ENCODE results near the gene IL13. TPM values are rescaled to one million over a fixed set of nuclear protein-coding genes. Genes with fewer than 3 reads are reported as not detected.

IL13 gene
- total RNA-seq, 1 donor from 2014 or later = 0.75 TPM

DNA sequence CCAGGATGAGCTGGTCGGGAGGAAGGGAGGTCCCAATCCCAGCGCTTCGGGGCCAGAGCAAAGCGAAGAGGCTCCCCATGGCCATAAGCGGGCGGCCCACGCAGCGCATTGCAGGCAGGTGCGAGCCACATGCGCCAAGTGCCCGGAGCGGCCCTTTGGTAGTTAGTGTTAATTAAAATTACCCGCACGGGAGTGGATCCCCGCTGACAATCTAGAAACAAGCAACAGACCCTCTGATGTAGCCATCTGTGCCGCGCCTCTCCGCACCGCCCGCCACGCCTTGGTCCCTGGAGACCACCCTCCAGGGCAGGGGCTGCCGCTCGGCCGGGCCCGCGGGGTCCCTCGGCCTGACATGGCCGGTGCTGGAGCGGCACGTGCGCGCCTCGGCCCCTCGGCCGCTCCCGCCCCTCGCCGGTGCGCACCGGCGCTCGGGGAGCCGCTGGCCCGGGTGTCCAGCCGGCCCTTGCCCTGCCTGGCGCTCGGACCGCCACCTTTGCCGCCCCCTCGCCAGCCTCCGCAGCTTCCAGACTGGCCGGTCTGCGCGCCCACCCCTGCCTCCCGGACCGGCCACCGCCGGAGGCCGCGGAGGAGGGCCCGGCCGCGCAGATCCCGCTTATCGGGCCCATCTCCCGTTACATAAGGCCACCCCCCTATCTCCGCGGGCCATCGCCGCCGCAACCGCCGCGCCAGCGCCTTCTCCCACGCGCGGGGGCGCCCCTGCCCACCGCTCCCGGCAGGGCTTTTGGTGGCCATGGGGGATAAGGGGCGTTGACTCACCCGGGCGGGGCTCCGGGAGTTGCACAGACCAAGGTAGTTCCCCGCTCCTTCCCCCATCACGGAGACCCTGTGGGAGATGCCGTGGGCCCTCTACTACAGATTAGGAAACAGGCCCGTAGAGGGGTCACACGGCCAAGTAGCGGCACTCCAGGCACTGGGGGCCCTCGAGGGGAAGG, 1.9 kb upstream of the IL13 start:
- intact Hi-C loops (cut with micrococcal nuclease) = loop anchor here (5.0 kb wide), 2 partner anchors 36 to 161 kb away; no protein-coding TSS in a partner anchor
- ATAC-seq (ENCODE audit: low read depth) (peak; percentile 54), DNase-seq (peak; percentile 20)
- Mint-ChIP-seq H3K27ac (no peak overlapping the region), H3K36me3 (ENCODE audit: low read depth) (no peaks in the 10 kb centered on the region), H3K27me3 (peaks cover 21% of the 10 kb centered on the region), H3K4me3 (peak overlapping the region; percentile 60), H3K9me3 (no peaks in the 10 kb centered on the region), H3K4me1 (peaks cover 12% of the 10 kb centered on the region)
- CTCF ChIA-PET = no interaction called here
- TF ChIP-seq, protein P1, sequence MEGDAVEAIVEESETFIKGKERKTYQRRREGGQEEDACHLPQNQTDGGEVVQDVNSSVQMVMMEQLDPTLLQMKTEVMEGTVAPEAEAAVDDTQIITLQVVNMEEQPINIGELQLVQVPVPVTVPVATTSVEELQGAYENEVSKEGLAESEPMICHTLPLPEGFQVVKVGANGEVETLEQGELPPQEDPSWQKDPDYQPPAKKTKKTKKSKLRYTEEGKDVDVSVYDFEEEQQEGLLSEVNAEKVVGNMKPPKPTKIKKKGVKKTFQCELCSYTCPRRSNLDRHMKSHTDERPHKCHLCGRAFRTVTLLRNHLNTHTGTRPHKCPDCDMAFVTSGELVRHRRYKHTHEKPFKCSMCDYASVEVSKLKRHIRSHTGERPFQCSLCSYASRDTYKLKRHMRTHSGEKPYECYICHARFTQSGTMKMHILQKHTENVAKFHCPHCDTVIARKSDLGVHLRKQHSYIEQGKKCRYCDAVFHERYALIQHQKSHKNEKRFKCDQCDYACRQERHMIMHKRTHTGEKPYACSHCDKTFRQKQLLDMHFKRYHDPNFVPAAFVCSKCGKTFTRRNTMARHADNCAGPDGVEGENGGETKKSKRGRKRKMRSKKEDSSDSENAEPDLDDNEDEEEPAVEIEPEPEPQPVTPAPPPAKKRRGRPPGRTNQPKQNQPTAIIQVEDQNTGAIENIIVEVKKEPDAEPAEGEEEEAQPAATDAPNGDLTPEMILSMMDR (IDR thresholded peaks at IDR 0.05) = no peak
- POLR2A ChIA-PET = no interaction called here

DNA sequence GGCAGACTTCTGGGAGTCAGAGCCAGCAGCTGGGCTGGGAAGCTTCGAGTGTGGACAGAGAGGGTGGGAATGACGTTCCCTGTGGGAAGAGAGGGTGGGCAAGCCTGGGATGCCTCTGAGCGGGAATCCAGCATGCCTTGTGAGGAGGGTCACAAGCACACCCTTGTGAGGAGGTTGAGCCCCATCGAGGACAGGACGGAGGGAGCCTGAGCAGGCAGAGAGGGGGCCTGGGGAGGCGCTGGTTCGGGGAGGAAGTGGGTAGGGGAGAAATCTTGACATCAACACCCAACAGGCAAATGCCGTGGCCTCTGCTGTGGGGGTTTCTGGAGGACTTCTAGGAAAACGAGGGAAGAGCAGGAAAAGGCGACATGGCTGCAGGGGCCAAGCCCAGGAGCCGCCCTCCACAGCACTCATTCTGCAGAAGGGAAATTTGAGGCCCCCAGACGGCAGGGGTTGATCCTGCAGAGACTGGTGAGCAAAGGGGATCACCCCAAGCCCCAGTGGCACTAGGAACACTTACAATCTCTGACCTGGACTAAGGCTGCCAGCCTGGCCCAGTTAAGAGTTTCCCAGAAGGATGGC, 1.1 kb upstream of the IL13 start:
- H3K27ac Mint-ChIP-seq = no peak overlapping the region
- H3K9me3 Mint-ChIP-seq = no peaks in the 10 kb centered on the region
- H3K4me1 Mint-ChIP-seq = peaks cover 20% of the 10 kb centered on the region
- H3K36me3 Mint-ChIP-seq (ENCODE audit: low read depth) = no peaks in the 10 kb centered on the region
- intact Hi-C loops (cut with micrococcal nuclease) = loop anchor here (5.0 kb wide), 2 partner anchors 35 to 160 kb away; no protein-coding TSS in a partner anchor
- H3K4me3 Mint-ChIP-seq = peak overlapping the region; percentile 11
- TF ChIP-seq, protein P1 (IDR thresholded peaks at IDR 0.05) = no peak
- CTCF ChIA-PET = no interaction called here
- POLR2A ChIA-PET = no interaction called here
- DNase-seq (no peak), ATAC-seq (ENCODE audit: low read depth) (no peak)
- H3K27me3 Mint-ChIP-seq = peaks cover 21% of the 10 kb centered on the region

DNA sequence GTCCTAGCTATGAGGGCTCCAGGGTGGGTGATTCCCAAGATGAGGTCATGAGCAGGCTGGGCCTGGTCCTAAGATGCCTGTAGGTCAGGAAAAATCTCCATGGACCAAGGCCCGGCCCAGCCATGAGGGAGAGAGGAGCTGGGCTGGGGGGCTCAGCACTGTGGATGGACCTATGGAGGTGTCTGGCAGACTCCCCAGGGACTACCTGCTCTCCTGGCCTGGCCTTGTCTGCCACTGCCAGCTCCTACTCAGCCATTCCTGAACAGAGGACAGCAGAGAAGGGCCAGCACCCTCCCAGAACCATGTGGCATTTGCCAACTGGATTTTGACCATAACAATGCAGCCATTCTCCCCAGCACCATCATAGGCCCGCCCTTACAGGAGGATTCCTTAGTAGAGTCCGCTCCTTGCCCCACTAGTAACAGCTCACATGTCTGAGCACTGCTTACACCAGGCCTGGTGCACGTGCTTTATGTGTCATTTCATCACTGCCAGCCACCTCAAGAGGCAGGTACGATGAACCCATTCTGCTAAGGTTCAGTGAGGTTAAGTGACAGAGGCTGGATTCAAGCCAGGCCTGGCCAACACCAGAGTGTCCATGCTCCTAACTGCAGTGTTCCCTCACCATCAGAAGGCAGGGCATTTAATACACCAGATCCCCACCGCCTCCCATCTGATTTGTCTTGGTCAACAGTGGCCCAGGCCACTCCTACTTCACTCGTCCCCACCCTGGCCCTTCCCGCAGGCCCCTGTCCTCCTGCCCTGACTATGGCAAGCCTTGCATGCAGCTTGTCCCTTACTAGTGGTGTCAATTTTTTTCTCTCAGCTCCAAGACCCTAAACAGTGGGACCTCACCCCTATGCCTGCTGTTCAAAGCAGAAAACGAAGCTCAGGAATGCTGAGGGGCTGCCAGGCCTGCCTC, 669 bp downstream of the IL13 start:
- CTCF ChIA-PET = no interaction called here

DNA sequence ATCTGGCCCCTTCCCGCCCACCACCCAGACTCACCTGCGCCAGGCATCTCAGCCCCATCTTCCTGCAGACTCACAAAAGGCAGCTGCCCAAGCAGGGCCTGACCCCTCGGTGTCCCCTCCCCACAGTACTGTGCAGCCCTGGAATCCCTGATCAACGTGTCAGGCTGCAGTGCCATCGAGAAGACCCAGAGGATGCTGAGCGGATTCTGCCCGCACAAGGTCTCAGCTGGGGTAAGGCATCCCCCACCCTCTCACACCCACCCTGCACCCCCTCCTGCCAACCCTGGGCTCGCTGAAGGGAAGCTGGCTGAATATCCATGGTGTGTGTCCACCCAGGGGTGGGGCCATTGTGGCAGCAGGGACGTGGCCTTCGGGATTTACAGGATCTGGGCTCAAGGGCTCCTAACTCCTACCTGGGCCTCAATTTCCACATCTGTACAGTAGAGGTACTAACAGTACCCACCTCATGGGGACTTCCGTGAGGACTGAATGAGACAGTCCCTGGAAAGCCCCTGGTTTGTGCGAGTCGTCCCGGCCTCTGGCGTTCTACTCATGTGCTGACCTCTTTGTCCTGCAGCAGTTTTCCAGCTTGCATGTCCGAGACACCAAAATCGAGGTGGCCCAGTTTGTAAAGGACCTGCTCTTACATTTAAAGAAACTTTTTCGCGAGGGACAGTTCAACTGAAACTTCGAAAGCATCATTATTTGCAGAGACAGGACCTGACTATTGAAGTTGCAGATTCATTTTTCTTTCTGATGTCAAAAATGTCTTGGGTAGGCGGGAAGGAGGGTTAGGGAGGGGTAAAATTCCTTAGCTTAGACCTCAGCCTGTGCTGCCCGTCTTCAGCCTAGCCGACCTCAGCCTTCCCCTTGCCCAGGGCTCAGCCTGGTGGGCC, 1.9 kb downstream of the IL13 start:
- Mint-ChIP-seq H3K9me3 (no peaks in the 10 kb centered on the region), H3K4me3 (no peak overlapping the region), H3K27me3 (peaks cover 17% of the 10 kb centered on the region), H3K4me1 (peaks cover 38% of the 10 kb centered on the region), H3K36me3 (ENCODE audit: low read depth) (no peaks in the 10 kb centered on the region), H3K27ac (no peak overlapping the region)
- POLR2A ChIA-PET = interaction anchor here (0.6 kb wide), 1 partner anchor 864 kb away, joined by 3 read pairs; no protein-coding TSS in a partner anchor
- DNase-seq = no peak
- ATAC-seq (ENCODE audit: low read depth) = no peak
- CTCF ChIA-PET = no interaction called here
- intact Hi-C loops (cut with micrococcal nuclease) = loop anchor here (5.0 kb wide), 2 partner anchors 32 to 157 kb away; no protein-coding TSS in a partner anchor
- TF ChIP-seq, protein P1 (IDR thresholded peaks at IDR 0.05) = no peak

More for the DNA sequence above, 669 bp downstream of the IL13 start:
- peaks cover 33% of the 10 kb centered on the region for H3K4me1 Mint-ChIP-seq
- H3K36me3 Mint-ChIP-seq (ENCODE audit: low read depth) = no peaks in the 10 kb centered on the region
- no peak overlapping the region for H3K4me3 Mint-ChIP-seq
- peaks cover 21% of the 10 kb centered on the region for H3K27me3 Mint-ChIP-seq
- TF ChIP-seq, protein P1 (IDR thresholded peaks at IDR 0.05) = no peak
- POLR2A ChIA-PET = no interaction called here
- DNase-seq = no peak
- H3K27ac Mint-ChIP-seq = no peak overlapping the region
- no peaks in the 10 kb centered on the region for H3K9me3 Mint-ChIP-seq
- intact Hi-C loops (cut with micrococcal nuclease) = loop anchor here (5.0 kb wide), 2 partner anchors 34 to 159 kb away; no protein-coding TSS in a partner anchor
- no peak for ATAC-seq (ENCODE audit: low read depth)

Data from activated B cell treated with CpG ODN at 0.5 μM for 24 hours (primary cell).